ENCODE results near the gene GRIK1. TPM values are rescaled to one million over a fixed set of nuclear protein-coding genes. Genes with fewer than 3 reads are reported as not detected.

Gene GRIK1
- total and polyA plus RNA-seq, 2 donors (not counting 1 experiment from before 2014, with no cell fraction given), result not detected

DNA sequence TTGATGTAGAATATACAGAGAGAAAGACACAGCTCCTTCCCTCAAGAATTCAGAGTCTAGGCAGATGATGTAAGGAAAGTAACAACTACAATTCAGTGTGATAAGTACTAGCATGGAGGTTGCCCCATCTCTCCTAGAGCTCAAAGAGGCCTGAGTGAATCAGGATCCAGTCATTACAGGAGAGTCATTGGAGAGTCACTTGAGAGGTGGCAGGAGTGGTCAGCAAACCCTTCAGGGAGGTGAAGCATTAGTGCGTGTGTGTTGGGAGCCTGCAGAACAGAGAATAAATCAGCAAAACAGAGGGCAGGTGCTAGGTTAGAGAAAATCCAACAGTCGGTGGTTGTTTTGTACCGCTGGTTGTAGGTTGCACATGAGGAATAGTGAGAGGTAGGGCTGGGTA, 46.1 kb downstream of the GRIK1 start:
- H3K4me2 ChIP-seq (replicated peaks; ENCODE audit: low read depth, low read length, poor library complexity, severe bottlenecking), result no peak overlapping the region
- H2AFZ ChIP-seq (ENCODE audit: insufficient read depth, low read depth, low read length, poor library complexity, severe bottlenecking), result no peak overlapping the region
- no peaks in the 10 kb centered on the region for H3K4me1 Mint-ChIP-seq
- no peaks in the 10 kb centered on the region for H3K79me2 ChIP-seq (ENCODE audit: control insufficient read depth, insufficient read depth, low read length)
- ATAC-seq (ENCODE audit: low read depth), result no peak
- no peak overlapping the region for H3K27ac Mint-ChIP-seq
- H3K9me3 ChIP-seq (ENCODE audit: control extremely low read depth in 1 of 3, control insufficient read depth in 2 of 3, insufficient read depth in 1 of 3, low read length in 2 of 3), result no peaks in the 10 kb centered on the region
- no peaks in the 10 kb centered on the region for H3K36me3 ChIP-seq (replicated peaks in 1 of 2; ENCODE audit: control extremely low read depth in 1 of 2, control insufficient read depth in 1 of 2, extremely low read depth in 1 of 2, insufficient read depth in 2 of 2, low read length in 1 of 2)
- no peaks in the 10 kb centered on the region for H3K27me3 ChIP-seq (replicated peaks in 1 of 4; ENCODE audit: control extremely low read depth in 1 of 4, control insufficient read depth in 3 of 4, insufficient read depth in 4 of 4, low read length in 3 of 4)
- no peak overlapping the region for H3K4me3 Mint-ChIP-seq
- WGBS (ENCODE audit: insufficient coverage), result 95% methylated on average over 3 of the region's 3 CpGs
- no peak for DNase-seq
- no peaks in the 10 kb centered on the region for H3K9me3 Mint-ChIP-seq (ENCODE audit: insufficient read depth)
- TF ChIP-seq EZH2 (IDR thresholded peaks at IDR 0.05; ENCODE audit: borderline replicate concordance, insufficient read depth, low read depth, low read length, poor library complexity, severe bottlenecking), result no peak
- no peaks in the 10 kb centered on the region for H3K4me1 ChIP-seq (ENCODE audit: control insufficient read depth in 2 of 2, insufficient read depth in 2 of 2, low read length in 2 of 2)
- CTCF ChIA-PET, result no interaction called here
- POLR2A ChIA-PET, result no interaction called here
- H4K20me1 ChIP-seq (ENCODE audit: control insufficient read depth, insufficient read depth, low read length, poor library complexity, severe bottlenecking), result no peaks in the 10 kb centered on the region
- H3K4me3 ChIP-seq (ENCODE audit: control extremely low read depth in 1 of 5, extremely low read depth in 1 of 5, insufficient read depth in 1 of 5, low read depth in 2 of 5, low read length in 4 of 5), result no peak overlapping the region
- no peak overlapping the region for H3K27ac ChIP-seq (ENCODE audit: low read length in 2 of 2)
- H3K27me3 Mint-ChIP-seq, result peaks cover 3% of the 10 kb centered on the region
- intact Hi-C loops (cut with micrococcal nuclease), result no loop called here
- H3K9ac ChIP-seq (ENCODE audit: low read length), result no peak overlapping the region

DNA sequence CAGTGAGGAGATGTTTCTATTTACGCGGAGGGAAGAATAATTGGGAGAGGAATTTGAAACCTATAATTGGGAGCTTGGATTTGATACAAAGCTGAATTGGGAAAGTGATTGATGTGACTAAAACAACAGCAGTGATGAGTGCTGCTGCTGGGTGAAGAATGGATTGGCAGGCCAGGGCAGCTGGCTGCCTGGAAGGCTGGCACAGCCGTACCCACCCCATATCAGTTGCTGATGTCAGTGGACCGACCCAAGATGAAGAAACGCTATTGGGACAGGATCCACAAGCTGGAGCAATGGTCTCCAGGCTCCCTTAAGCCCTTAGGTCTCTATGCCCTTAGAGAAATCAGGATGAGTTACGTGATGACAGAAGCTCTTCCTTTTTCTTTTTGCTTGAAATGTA, 47.4 kb downstream of the GRIK1 start:
- no peak overlapping the region for H3K4me3 ChIP-seq (ENCODE audit: control extremely low read depth in 1 of 5, extremely low read depth in 1 of 5, insufficient read depth in 1 of 5, low read depth in 2 of 5, low read length in 4 of 5)
- ChIA-PET POLR2A (no interaction called here), CTCF (no interaction called here)
- no peaks in the 10 kb centered on the region for H3K4me1 ChIP-seq (ENCODE audit: control insufficient read depth in 2 of 2, insufficient read depth in 2 of 2, low read length in 2 of 2)
- H3K27ac ChIP-seq (ENCODE audit: low read length in 2 of 2), result no peak overlapping the region
- ATAC-seq (ENCODE audit: low read depth), result no peak
- no peaks in the 10 kb centered on the region for H3K9me3 ChIP-seq (ENCODE audit: control extremely low read depth in 1 of 3, control insufficient read depth in 2 of 3, insufficient read depth in 1 of 3, low read length in 2 of 3)
- Mint-ChIP-seq H3K27ac (no peak overlapping the region), H3K4me3 (no peak overlapping the region), H3K4me1 (no peaks in the 10 kb centered on the region), H3K27me3 (peaks cover 3% of the 10 kb centered on the region), H3K9me3 (ENCODE audit: insufficient read depth) (no peaks in the 10 kb centered on the region)
- no peaks in the 10 kb centered on the region for H3K27me3 ChIP-seq (replicated peaks in 1 of 4; ENCODE audit: control extremely low read depth in 1 of 4, control insufficient read depth in 3 of 4, insufficient read depth in 4 of 4, low read length in 3 of 4)
- WGBS (ENCODE audit: insufficient coverage), result 100% methylated on average over 5 of the region's 6 CpGs
- no peaks in the 10 kb centered on the region for H3K36me3 ChIP-seq (replicated peaks in 1 of 2; ENCODE audit: control extremely low read depth in 1 of 2, control insufficient read depth in 1 of 2, extremely low read depth in 1 of 2, insufficient read depth in 2 of 2, low read length in 1 of 2)
- no peak for TF ChIP-seq EZH2 (IDR thresholded peaks at IDR 0.05; ENCODE audit: borderline replicate concordance, insufficient read depth, low read depth, low read length, poor library complexity, severe bottlenecking)
- TF ChIP-seq, protein P1, sequence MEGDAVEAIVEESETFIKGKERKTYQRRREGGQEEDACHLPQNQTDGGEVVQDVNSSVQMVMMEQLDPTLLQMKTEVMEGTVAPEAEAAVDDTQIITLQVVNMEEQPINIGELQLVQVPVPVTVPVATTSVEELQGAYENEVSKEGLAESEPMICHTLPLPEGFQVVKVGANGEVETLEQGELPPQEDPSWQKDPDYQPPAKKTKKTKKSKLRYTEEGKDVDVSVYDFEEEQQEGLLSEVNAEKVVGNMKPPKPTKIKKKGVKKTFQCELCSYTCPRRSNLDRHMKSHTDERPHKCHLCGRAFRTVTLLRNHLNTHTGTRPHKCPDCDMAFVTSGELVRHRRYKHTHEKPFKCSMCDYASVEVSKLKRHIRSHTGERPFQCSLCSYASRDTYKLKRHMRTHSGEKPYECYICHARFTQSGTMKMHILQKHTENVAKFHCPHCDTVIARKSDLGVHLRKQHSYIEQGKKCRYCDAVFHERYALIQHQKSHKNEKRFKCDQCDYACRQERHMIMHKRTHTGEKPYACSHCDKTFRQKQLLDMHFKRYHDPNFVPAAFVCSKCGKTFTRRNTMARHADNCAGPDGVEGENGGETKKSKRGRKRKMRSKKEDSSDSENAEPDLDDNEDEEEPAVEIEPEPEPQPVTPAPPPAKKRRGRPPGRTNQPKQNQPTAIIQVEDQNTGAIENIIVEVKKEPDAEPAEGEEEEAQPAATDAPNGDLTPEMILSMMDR (IDR thresholded peaks at IDR 0.05), result no peak
- H3K9ac ChIP-seq (ENCODE audit: low read length), result no peak overlapping the region
- H2AFZ ChIP-seq (ENCODE audit: insufficient read depth, low read depth, low read length, poor library complexity, severe bottlenecking), result no peak overlapping the region
- no peak overlapping the region for H3K4me2 ChIP-seq (replicated peaks; ENCODE audit: low read depth, low read length, poor library complexity, severe bottlenecking)
- H4K20me1 ChIP-seq (ENCODE audit: control insufficient read depth, insufficient read depth, low read length, poor library complexity, severe bottlenecking), result no peaks in the 10 kb centered on the region
- no peak for DNase-seq
- no peaks in the 10 kb centered on the region for H3K79me2 ChIP-seq (ENCODE audit: control insufficient read depth, insufficient read depth, low read length)
- intact Hi-C loops (cut with micrococcal nuclease), result no loop called here
